ENCODE data around the gene MRGPRG.
"Not testable (repeated sequence)": the region's sequence is repeated elsewhere in the genome, so short reads cannot be mapped to it uniquely, and the experiment has no call there.

Gene MRGPRG

GRCh38 chr11:3170756-3171650, 47.6 kb downstream of the MRGPRG start:
- no peak for DNase-seq

GRCh38 chr11:3170044-3170755, 48.4 kb downstream of the MRGPRG start:
- no peak for DNase-seq

- peak; percentile 83 for DNase-seq
These were observed 49.2 kb downstream of the MRGPRG start for GRCh38 chr11:3169255-3170043.

- not testable (repeated sequence) for DNase-seq
These were observed 49.8 kb downstream of the MRGPRG start for GRCh38 chr11:3168742-3169254.

All from MV-4-11 (cell line).